Stimulated activated CD4-positive, alpha-beta T cell treated with anti-CD3 and anti-CD28 coated beads, Interleukin-2, amount 100 ng/mL, for 24 hours (primary cell): Measurements from ENCODE around the gene F8.
"Not testable (repeated sequence)": the region's sequence is repeated elsewhere in the genome, so short reads cannot be mapped to it uniquely, and the experiment has no call there.

Experiments
- DNase-seq, 2 donors: peaks; one replicate each; pipeline ENCODE4 v3.0.0-alpha.2; 2020

F8 gene

DNA sequence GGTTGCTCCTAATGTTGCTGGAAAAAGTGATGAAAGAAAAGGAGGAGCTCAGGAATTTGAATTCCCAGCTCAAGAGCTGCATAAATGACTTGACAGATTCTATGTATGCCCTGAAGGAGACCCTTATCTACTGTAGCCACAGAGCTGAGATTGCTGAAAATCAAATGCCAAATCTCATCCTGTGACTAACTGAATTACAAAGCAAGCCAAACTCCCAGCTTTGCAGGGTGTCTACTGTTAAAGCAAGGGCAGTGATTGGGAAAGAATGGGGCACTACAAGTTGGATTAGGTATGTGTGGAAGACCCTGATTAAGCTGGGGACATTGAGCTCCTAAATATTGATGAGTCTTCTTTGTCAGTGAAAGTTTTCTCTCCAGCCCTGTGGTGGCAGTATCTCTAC lies 167.3 kb downstream of the F8 start:
- no peak for DNase-seq

DNA sequence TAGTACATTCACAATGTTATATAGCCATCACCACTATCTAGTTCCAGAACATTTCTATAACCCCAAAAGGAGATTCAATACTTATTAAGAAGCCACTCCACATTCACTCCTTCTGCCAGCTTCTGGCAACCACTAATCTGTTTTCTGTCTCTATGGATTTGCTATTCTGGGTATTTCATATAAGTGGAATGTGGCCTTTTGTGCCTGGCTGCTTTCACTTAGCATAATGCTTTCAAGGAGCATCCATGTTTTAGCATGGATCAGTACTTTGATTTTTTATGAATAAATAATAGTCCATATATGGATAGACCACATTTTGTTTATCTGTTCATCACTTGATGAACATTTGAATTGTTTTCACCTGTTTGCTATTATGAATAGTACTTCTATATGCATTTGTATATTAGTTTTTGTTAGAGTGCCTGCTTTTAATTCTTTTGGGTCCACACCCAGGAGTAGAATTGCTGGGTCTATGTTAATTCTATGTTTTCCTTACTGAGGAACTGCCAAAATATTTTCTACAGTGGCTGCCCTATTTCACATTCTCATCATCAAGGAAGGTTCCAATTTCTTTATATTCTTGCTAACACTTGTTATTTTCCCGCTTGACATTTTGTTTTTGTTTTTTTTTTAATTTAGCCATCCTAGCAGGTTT lies 171.4 kb downstream of the F8 start:
- DNase-seq, result no peak

DNA sequence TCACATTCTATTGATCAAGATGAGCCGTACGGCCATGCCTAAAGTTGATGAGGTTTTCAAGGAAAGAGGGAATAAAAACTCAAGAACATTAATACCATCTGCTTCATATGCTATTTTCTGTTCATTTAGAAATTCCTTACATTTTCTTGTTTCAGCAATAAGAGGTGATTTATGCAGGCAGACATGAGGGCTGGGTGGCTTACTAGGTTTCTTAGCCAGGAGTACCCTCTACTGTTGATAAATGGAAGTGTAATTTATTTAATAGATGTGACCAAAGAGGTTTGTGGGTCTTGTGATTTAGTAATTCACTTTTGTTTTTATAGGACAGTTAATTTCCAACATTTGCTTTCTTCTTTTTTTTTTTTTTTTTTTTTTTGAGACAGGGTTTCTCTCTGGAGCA lies 181.7 kb downstream of the F8 start:
- no peak for DNase-seq

DNA sequence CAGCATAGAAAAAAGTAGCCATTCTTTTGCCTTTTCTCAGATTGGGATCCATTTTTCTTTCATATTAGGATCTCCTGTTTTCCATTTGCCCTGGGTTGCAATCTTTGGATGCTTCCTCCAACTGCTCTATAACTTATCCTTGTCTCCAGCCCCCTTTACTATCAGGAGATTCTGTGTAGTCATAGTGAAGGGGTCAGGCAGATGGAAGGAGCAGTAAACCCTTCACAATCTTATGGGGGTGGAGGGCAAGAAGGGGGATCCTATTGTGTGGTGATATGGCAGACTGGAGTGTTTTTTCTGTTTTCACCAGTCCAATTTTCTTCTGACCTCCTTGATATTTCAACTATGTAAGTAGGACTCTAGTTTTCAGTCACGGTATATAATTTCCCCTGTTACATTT lies 186.4 kb downstream of the F8 start:
- no peak for DNase-seq

DNA sequence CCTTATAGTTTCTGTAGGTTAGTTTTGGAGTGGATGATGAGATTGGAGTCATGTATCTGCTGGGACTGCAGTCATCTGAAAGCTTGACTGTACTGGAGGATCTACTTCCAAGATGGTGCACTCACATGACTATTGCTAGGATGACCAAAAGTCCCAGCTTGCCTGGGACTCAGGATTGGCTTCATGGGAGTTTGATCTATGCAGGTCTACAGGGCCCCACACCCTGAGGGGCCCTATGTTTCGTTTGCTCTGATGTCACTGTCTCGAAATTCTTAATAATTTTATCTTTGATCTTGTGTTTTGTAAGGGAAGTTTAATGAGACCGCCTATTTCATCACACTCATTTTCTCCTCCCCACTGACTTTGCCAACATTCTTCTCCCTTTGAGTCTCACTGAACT lies 188.0 kb downstream of the F8 start, which contains the start of gene SMIM9:
Gene SMIM9, minus strand, starts transcription at position 101 of the 400 bp plus-strand sequence. CDS start 3,806 bp downstream, outside the sequence.
- no peak for DNase-seq

DNA sequence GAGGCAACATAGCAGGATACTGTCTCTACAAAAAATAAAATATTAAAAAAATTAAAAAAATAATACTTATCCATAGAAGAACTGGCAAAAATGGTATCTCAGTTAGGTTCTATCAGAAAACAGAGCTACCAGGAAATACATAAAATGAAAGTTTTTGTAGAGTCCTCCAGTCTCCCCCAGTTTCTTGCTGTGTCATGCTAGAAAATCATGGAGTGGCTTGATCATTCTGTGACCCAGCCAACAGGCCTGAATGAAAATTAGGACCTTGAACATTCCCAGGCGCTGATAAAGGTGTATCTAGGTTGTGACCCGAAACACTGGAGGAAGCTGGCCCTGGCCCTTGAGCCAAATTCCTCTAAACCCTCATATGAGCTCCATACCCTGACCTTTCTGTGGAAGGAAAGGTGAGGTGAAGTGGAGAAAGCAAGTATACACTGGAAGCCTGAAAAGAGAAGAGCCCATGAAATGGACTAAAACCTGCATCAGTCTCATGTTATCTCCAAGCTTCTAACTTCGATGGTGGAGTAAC lies 188.7 kb downstream of the F8 start:
- DNase-seq, result no peak

DNA sequence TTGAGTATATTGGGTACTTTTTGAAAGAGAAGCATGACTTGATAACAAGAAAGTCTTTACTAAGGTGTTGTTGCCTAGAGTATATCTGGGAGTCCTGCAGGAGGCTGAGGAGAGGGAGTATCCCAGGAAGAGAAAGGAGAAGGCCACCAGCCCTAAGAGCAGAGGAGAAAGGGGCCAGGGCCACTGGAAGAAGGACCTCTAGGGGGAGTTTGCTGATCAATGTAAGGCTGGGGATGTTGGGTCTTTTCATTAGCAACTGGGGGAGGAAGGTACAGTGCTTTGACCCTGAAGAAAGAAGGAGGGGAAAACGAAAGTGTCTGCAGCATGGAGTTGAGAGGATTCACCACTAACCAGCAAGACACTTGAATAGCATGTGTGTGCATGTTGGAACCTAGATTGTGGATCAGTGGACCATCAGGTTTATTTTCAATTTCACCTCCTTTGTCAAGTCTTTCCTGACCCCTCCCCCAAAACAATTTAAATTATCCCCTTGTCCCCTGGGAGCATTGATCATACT lies 192.5 kb downstream of the F8 start:
- DNase-seq, result no peak

DNA sequence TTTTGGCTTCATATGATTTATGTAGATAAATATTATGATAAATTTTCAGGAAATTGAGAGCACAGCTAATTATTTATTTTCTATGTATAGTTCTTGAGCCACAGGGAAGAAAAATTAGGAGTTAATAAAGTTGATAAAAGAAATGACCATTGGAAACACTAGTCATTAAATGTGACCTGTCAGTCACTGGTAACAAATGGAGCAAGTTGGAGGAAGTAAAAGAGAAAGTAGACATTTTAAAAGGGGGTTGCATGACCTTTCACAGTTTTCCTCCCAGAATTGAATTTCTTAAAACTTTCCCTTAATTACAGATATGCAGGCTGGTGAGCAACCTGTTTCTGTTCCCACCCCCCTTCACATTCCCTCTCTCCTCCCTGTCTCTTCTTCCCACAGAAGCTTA lies 193.4 kb downstream of the F8 start:
- DNase-seq, result no peak

DNA sequence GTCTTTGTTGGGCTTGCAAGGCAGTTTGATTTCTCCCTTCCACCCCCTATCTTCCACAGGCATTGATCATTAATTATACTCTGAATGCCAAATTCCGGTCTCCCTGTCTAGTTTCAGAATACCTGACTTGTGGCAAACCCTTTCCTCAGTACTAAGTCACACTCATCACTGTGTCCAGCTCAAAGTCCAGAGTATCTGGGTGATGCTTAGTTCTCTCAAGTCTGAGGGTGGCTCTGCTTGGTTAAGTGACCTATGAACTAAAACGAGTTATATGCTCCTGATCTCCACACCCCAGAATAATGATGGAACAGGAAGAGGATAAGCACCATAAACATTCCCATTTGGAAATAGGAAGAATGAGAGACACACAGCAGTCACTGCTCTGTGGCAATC lies 194.5 kb downstream of the F8 start:
- no peak for DNase-seq

DNA sequence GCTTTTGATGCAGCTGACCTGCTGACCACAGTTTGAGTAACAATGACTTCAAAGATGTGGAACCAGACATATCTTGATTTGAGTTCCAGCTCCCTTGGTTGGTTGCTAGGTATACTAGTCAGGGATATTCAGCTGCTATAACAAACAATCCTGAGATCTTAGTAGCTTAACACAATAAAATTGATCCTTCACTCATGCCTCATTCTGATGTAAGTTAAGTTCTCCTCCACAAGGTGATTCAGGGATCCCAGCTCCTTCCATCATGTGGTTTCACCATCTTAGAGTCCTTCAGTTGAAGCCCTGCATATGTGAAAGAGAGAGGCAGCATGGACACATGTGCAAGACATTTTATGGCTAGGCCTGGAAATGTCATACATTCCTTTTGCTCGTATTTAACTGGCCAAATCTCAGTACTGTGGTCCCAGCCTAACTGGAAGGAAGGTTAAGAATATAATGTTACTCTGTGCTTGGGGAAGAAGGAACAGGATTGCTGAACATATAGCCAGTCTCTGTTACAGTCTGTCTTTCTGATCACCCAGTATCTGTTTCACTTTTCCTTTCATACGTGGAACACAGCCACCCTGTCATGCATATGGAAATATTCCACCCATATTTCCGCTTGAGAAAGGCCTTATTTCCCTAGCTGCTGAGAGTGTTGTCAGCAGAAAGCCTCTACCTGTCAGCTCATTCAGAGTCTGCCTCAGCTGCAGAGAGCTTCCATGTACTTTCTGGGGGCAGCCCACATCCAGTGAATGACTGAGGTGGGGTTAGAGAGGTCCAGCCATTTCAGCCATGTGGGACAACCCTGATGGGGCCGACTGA lies 195.1 kb downstream of the F8 start:
- DNase-seq, result no peak

DNA sequence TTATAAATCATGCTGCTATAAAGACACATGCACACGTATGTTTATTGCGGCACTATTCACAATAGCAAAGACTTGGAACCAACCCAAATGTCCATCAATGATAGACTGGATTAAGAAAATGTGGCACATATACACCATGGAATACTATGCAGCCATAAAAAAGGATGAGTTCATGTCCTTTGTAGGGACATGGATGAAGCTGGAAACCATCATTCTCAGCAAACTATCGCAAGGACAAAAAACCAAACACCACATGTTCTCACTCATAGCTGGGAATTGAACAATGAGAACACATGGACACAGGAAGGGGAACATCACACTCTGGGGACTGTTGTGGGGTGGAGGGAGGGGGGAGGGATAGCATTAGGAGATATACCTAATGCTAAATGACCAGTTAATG lies 196.9 kb downstream of the F8 start:
- not testable (repeated sequence) for DNase-seq

DNA sequence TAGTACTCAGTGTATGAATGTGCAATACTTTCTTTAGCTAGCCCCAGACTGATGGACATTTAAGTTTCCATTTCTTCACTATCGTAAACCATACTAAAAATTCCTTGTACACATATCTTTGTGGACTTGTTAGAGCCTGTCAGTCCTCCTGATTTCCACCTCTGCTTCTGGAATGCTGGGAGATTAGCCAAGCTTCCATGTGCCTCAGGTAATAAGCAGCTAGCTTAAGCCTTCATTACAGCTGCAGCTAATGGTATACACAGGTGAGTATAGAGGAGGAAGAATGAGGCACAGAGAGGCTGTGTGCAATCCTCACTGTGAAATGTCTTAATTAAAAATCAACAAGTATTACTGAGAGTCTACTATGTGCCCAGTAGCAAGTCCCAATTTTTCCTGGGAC lies 197.9 kb downstream of the F8 start:
- DNase-seq, result no peak

DNA sequence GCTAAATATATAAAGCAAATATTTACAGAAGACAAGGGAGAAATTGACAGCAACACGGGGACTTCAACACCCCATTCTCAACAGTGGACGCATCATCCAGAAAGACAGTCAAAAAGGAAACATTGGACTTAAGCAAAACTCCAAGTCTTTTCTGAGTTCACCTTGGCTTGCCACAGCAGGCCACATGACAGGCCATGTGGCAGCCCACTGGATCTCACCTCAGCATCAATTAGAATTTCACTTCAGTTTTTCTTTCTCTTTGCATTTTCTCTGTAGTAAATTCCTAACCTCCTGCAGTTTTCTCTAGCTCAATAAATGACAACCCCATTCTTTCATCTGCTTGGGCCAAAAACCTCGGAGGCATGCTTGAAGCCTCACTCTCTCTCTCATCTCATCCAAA lies 200.5 kb downstream of the F8 start:
- no peak for DNase-seq

DNA sequence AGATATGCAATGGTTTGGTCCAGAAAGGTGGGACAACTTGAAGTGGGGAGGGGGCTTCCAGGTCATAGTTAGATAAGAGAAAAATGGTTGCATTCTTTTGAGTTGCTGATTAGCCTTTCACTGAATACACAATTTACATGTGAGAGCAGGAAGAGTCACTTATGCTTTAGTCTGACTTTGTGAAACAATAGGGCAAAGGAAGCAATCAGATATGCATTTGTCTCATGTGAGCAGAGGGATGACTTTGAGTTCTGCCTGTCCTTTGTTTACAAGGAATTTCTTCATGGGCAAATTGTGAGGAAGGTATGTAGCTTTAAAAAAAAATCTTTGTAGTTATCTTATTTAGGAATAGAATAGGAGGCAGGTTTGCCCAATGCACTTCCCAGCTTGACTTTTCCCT lies 201.0 kb downstream of the F8 start:
- DNase-seq, result no peak

DNA sequence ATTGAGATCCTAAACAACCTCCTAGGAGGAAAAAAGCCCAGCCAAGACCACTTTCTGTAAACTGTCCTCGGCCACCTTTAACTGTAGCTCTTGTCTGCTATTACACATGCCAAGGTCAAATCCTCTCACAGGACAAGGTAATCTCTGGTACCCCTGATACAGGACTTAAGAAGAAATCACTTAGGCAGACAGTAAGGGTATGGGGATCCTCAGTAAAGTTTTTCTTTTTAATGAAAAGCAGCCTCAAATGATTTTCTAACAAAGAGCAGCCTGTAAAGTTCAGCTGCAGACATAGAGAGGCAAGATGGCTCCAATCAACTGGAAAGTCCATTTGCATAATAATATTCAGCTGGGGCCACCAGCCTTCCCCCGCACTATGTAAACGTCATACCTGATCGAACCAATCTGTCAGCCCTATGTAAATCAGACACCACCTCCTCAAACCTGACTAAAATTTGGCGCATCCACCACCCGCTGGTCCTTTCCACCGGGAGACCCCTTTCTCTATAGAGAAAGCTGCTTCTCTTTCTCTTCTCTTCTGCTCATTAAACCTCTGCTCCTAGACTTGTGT lies 202.7 kb downstream of the F8 start:
- DNase-seq, result no peak

DNA sequence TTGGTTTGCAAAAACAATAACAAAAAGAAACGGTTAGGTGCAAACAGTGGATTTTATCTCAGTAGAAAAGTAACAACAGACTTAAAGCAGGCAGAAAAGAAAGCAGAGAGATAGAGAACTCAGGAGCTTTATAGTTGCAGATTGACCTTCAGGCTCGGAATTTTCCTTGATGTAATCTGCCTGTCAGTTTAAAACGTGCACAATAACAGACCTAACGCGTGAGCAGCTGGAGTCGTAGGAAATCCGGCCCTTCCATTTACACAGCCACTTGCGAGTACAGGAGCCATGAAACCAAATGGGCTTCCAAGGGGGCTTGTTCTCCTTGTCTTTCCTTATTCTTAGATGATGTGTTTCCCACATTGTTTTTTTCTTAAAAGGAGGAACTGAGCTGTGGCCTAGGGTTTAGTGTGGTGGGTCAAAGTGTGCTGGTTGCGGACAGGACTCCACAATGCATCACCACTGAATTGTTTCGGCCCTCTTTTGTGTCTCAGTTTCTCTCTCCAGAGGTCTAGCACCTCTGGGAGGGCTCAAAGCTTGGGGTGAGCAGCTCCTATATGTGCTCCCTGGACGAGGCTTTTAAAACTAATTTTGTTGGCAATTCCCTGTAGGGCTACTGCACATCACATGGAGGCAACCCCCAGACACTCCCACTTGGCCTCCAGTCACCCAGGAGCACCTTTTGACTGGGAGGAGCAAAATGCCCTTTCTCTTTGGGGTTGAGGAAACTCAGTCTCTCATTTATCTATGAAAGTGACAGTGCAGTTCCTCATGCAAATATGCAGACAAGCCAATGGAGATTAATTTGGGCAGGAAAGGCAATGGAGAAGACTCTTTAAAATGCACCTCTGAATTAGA lies 203.4 kb downstream of the F8 start:
- DNase-seq, result no peak

DNA sequence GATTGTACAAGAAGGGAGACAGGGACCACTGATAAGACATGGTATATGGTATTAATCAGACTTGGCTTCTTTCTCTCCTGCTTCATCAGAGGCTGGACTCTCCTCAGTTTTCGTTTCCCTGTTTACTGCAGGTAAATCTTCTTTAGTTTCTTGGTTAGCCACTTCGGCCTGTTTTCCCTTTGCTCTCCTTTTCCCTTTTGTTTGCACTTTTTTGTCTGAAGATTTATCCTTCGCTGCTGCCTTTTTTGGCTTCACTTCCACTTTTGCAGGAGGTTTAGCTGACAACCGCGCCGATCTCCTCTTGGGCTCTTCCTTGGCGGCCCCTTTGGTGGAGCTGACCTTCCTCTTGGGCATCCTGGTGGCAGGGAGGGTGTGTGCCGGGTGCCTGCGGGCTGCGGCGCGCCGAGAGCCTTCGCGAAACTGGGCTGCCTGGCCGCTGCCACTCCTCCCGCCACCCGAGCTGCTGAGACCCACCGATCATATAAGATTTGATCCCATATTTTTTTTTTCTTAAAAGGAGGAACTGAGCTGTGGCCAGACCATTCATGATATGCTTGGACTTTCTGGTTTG lies 205.4 kb downstream of the F8 start:
- not testable (repeated sequence) for DNase-seq

DNA sequence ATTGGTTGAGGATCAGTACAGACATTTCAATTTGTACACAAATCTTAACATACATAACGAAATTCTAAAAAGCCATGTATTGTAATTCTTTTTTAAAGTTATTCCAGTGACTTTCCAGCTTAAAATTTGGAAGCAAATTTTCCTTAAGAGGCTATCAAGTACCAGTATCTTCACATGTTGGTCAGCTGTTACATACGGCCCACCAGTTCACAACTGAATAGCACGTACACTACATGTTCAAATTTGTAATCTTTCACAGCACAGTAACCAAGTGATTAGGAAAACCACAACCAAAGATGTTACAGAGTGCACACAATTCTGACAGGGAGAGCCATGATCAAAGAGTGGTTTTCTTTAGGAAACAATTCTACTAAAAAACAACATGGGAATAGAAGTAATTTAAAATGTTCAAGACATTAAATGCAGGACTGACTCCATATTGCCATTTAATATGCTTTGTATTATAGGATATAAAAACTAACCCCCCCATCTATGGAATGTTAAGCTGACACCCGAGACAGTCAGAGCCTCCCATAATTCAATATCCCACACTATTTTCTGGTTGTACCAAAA lies 206.1 kb downstream of the F8 start:
- DNase-seq, result not testable (repeated sequence)

DNA sequence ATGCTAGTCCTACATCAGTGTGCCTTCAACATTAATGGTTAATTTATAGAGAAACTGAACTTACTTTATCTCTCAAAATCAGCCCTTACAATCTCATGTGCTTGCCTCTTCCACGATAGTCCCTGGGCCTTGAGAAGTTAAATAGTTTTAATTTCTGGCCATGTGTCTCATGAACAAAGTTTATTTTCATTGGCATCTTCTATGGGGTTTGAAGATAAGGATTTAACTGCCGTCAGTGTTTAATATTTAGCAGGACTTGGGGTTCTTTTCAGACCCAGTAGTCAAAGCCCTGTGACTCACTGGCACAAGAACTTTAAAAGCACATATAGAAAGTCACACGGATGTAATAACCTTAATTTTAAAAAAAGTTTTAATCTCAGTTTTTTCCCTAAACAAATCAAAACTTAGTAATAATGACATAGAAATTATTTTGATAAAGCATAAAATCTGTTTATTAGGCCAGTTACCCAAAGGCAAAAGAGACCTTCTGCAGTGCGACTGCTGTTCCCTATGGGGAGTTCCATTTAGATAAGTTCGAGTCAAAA lies 207.2 kb downstream of the F8 start:
- DNase-seq, result no peak

DNA sequence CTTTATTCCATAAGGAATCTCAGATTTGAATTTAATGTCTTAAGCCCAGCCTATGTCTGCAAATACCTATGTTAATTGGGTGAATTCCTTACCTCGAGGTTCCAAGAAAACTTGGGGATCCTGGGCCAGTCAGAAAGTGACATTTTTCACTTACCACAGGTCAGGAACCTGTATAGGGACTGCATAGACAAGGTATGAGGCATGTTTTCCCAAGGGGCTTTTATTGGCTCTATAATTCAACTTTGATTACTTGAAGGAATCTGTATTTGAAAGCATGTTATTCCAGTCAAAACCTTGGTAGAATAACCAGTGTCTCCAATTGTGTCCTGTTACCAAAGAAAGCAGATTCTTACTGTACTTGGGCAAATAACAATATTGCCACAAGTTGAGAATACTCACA lies 208.7 kb downstream of the F8 start:
- no peak for DNase-seq

DNA sequence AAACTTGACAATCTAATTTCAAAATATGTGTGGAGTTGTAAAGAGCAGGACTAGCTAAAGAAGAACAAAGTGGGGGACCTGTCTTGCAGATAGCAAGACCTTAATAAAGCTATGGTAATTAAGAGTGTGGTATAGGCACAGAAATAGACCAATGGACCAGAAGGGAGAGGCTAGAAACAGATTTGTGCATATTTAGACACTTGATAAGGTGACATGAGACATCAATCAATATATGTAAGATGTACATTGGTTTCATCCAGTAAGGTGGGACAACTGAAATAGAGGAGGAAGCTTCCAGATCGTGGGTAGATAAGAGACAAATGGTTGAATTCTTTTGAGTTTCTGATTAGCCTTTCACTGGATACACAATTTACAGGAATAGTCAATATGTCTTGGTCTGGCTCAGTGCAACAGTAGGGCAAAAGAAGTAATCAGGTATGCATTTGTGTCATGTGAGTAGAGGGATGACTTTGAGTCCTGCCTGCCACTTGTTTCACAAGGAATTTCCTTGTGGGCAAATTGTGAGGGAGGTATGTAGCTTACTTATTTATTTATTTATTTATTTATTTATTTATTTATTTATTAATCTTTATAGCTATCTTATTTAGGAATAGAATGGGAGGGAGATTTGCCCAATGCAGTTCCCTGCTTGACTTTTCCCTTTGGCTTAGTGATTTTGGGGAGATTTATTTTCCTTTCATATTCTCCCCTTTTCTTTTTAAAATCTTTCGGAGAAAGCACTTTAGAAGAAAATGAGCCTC lies 210.0 kb downstream of the F8 start:
- no peak for DNase-seq
